HepG2 (cell line): ENCODE data around the gene NXN. TPM values are rescaled to one million over a fixed set of nuclear protein-coding genes. Genes with fewer than 3 reads are reported as not detected.

ENCODE experiments used
- ATAC-seq: fragments of 200-7000 bp; cut with Tn5 transposase; 3 replicates; pipeline ENCODE4 v1.9.1; 2020; ENCODE audit warnings: mild to moderate bottlenecking, moderate library complexity
- BruUV-seq: library from RNA; stranded (reverse); fragments of 400-500 nt; replicated peaks from 2 replicates; lab custom pipeline; 2021; lab: Mats Ljungman, UMichigan
- CTCF ChIA-PET: fragments of 300-600 bp; formaldehyde crosslinking; extraction: SDS; loops from one replicate; lab custom pipeline; 2021; ENCODE audit warnings: low total read pairs, inconsistent platforms, low intra/inter-chr PET ratio; lab: Yijun Ruan, JAX
- POLR2A ChIA-PET: fragments of 350-600 bp; sonication (Branson Sonifier 250); formaldehyde crosslinking; loops from one replicate; lab custom pipeline; 2020; ENCODE audit warnings: antibody characterized with exemption, inconsistent platforms; lab: Yijun Ruan, JAX
- DNase-seq: peaks from one replicate; pipeline ENCODE4 v3.0.0-alpha.2; 2015; ENCODE audit warnings: low spot score
- FAIRE-seq: peaks from 3 replicates; lab custom pipeline; 2011; peaks lifted over from hg19 to GRCh38; lab: Jason Lieb, UNC
- H2AFZ ChIP-seq: one replicate; pipeline ENCODE4 v1.6.1; 2011; ENCODE audit warnings: low read length, inconsistent platforms
- H3K27ac ChIP-seq: fragments of 300-600 bp; 3 replicates; pipeline ENCODE4 v1.8.0; 2011; ENCODE audit warnings: mixed run types, mild to moderate bottlenecking, mixed read lengths, low read length, inconsistent platforms; ENCODE audit not compliant: insufficient read depth; ENCODE audit errors: extremely low read length
- H3K27me3 ChIP-seq, 2 experiments: fragments of 200-600 bp in 1 of 2; 2 replicates in 1 of 2; 3 replicates in 1 of 2; pipeline versions ENCODE4 v1.6.0 to v1.8.0; 2011; ENCODE audit warnings: low read length in 2 of 2, mild to moderate bottlenecking in 2 of 2, moderate library complexity in 2 of 2, inconsistent platforms in 1 of 2; ENCODE audit not compliant: insufficient read depth in 2 of 2, control insufficient read depth in 1 of 2
- H3K36me3 ChIP-seq, 2 experiments: fragments of 200-600 bp in 1 of 2; replicated peaks in 1 of 2; 2 replicates in 1 of 2; 3 replicates in 1 of 2; pipeline versions ENCODE4 v1.5.1 to v1.8.0; 2011; ENCODE audit warnings: low read length in 2 of 2, inconsistent platforms in 1 of 2; ENCODE audit not compliant: insufficient read depth in 2 of 2, control insufficient read depth in 1 of 2
- H3K4me1 ChIP-seq: 2 replicates; pipeline ENCODE4 v1.5.1; 2012; ENCODE audit warnings: low read length, inconsistent platforms; ENCODE audit not compliant: insufficient read depth
- H3K4me2 ChIP-seq: 2 replicates; pipeline ENCODE4 v1.6.0; 2011; ENCODE audit warnings: low read depth, low read length, inconsistent platforms
- H3K4me3 ChIP-seq, 3 experiments: fragments of 200-600 bp in 1 of 3; sonication (generic), shearing (Covaris generic) in 1 of 3; replicated peaks in 1 of 3; 2 replicates each; pipeline ENCODE4 v1.5.1; 2011 to 2016; ENCODE audit warnings: low read length in 3 of 3, inconsistent platforms in 2 of 3, low read depth in 2 of 3, mild to moderate bottlenecking in 2 of 3, control low read depth in 1 of 3, mixed read lengths in 1 of 3; ENCODE audit not compliant: insufficient read depth in 1 of 3
- H3K79me2 ChIP-seq: one replicate; pipeline ENCODE4 v1.6.1; 2011; ENCODE audit warnings: low read length, inconsistent platforms; ENCODE audit not compliant: insufficient read depth
- H3K9ac ChIP-seq: 2 replicates; pipeline ENCODE4 v1.6.0; 2011; ENCODE audit warnings: mild to moderate bottlenecking, low read depth, low read length, inconsistent platforms; ENCODE audit not compliant: insufficient read depth
- H3K9me3 ChIP-seq: 2 replicates; pipeline ENCODE4 v1.5.1; 2012; ENCODE audit warnings: mild to moderate bottlenecking, low read length
- H4K20me1 ChIP-seq: 2 replicates; pipeline ENCODE4 v1.6.0; 2011; ENCODE audit warnings: inconsistent platforms, mild to moderate bottlenecking, low read length, moderate library complexity; ENCODE audit not compliant: insufficient read depth
- ATF7-NPFF ChIP-seq: sonication (generic); formaldehyde crosslinking; IDR thresholded peaks from 2 replicates; pipeline ENCODE4 v1.8.1; 2023; ENCODE audit warnings: mild to moderate bottlenecking, low read depth, missing genetic modification reagents, moderate library complexity
- IKZF1 ChIP-seq: fragments of 450-650 bp; IDR thresholded peaks from 2 replicates; pipeline ENCODE4 v1.7.1; 2016
- IRF2 ChIP-seq: IDR thresholded peaks from 2 replicates; pipeline ENCODE4 v1.6.1; 2018; ENCODE audit warnings: missing genetic modification reagents, missing compliant biosample characterization
- SMARCC2 ChIP-seq: fragments of 450-650 bp; IDR thresholded peaks from 2 replicates; pipeline ENCODE4 v1.6.1; 2017; ENCODE audit warnings: antibody characterized with exemption, mild to moderate bottlenecking
- ZNF234 ChIP-seq: sonication (generic); formaldehyde crosslinking; conservative IDR thresholded peaks from 2 replicates; pipeline ENCODE4 v1.5.1; 2020; ENCODE audit warnings: mild to moderate bottlenecking, missing genetic modification reagents
- ZNF670 ChIP-seq: sonication (generic); formaldehyde crosslinking; IDR thresholded peaks from 2 replicates; pipeline ENCODE4 v1.8.0; 2022; ENCODE audit warnings: mild to moderate bottlenecking, missing genetic modification reagents, borderline replicate concordance
- ZNF782 ChIP-seq: sonication (generic); formaldehyde crosslinking; IDR thresholded peaks from 2 replicates; pipeline ENCODE4 v1.4.0; 2020; ENCODE audit warnings: missing genetic modification reagents, mild to moderate bottlenecking, borderline replicate concordance
- WGBS: methylation state at CpG from one replicate; pipeline ENCODE4 v1.1.6; 2017; ENCODE audit warnings: low lambda C conversion rate; 5-methylcytosine and 5-hydroxymethylcytosine counted together
- in situ Hi-C: cut with HindIII; loops from 2 replicates; pipeline ENCODE4 v1.10.0; 2017; ENCODE audit warnings: low pct_unique_long_range_greater_than_20kb; ENCODE audit not compliant: extremely low pct_ligation_motif_present
- intact Hi-C: fragments of 100-400 bp; cut with micrococcal nuclease; formaldehyde crosslinking; loops from one replicate; pipeline ENCODE4 v1.10.0; 2022; ENCODE audit not compliant: unreplicated experiment
- polyA plus RNA-seq, 8 experiments: library from polyadenylated mRNA; depleted of rRNA in 3 of 8; stranded (reverse) in 7 of 8; unstranded in 1 of 8; fragments of >200 nt; fragmentation: Illumina TruSeq in 4 of 8; extraction: Trizol in 4 of 8; gene quantifications; 2 replicates each; pipeline versions ENCODE4 v1.2.1 to v1.2.3, GENCODE V29; 2011 to 2016; ENCODE audit warnings: low read depth in 4 of 8, missing spikeins in 1 of 8, mixed read lengths in 1 of 8; ENCODE audit not compliant: insufficient read depth in 1 of 8
- total RNA-seq, 5 experiments: library from RNA; depleted of rRNA; stranded (reverse); fragments of >200 nt; fragmentation: Illumina TruSeq; extraction: Trizol; gene quantifications; 2 replicates each; pipeline ENCODE4 v1.2.3, GENCODE V29; 2016; ENCODE audit warnings: low read depth in 1 of 5
- TF ChIP-seq, protein P1 (sequence below): sonication (generic); formaldehyde crosslinking; IDR thresholded peaks from 2 replicates; pipeline ENCODE4 v1.8.1; 2023; ENCODE audit warnings: missing genetic modification reagents, inconsistent platforms, borderline replicate concordance
- TF ChIP-seq, protein P2 (sequence below): sonication (generic); formaldehyde crosslinking; IDR thresholded peaks from 2 replicates; pipeline ENCODE4 v1.4.0; 2020; ENCODE audit warnings: missing genetic modification reagents
- TF ChIP-seq, protein P3 (sequence below), 2 experiments: sonication (generic) in 1 of 2; formaldehyde crosslinking in 1 of 2; IDR thresholded peaks; 2 replicates each; pipeline versions ENCODE4 v1.4.0 to v1.6.1; 2018 to 2020; ENCODE audit warnings: missing genetic modification reagents in 2 of 2, borderline replicate concordance in 1 of 2, low read depth in 1 of 2, mild to moderate bottlenecking in 1 of 2, missing biosample characterization in 1 of 2
- TF ChIP-seq, protein P4 (sequence below): conservative IDR thresholded peaks from 2 replicates; pipeline ENCODE4 v1.6.1; 2018; ENCODE audit warnings: missing genetic modification reagents
- TF ChIP-seq, protein P5 (sequence below): sonication (generic); formaldehyde crosslinking; IDR thresholded peaks from 2 replicates; pipeline ENCODE4 v1.8.0; 2022; ENCODE audit warnings: mild to moderate bottlenecking, missing genetic modification reagents, moderate library complexity
- TF ChIP-seq, protein P6 (sequence below): IDR thresholded peaks from 2 replicates; pipeline ENCODE4 v1.6.1; 2016; ENCODE audit warnings: missing biosample characterization, missing genetic modification reagents, low read depth

Gene NXN
- total and polyA plus RNA-seq, 2 of the 13 experiments (the other 11 are each of a cell fraction or from before 2014, with no cell fraction given) = 22.2 to 24.3 TPM

DNA sequence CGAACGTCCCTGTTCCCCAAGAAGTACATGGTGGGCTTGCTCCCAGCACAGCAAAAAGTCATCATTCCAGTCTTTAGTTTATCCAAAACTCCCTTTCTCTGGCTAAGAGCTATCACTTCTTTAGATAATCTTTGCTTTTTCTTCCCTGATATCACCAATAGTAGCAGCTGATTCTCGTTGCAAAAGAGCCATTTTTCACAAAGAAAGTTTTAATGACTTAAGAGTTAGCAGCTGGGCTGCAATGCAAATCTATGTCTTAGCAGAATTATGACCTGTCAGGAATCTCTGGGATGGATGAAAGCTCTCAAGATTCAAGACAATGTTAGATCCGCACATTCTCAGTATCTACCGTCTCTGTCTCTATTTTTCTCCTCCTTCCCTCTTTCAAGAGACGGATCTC is 53.8 kb downstream of the NXN start:
- H3K79me2 ChIP-seq = peaks cover 14% of the 10 kb centered on the region
- in situ Hi-C loops = no loop called here

More for the DNA sequence above, 53.8 kb downstream of the NXN start:
- Histone ChIP-seq H3K4me3 (no peak overlapping the region), H3K27me3 (no peaks in the 10 kb centered on the region), H3K4me2 (no peak overlapping the region), H3K9me3 (no peaks in the 10 kb centered on the region), H3K27ac (no peak overlapping the region), H4K20me1 (no peaks in the 10 kb centered on the region), H3K36me3 (no peaks in the 10 kb centered on the region; a peak in 1 of 5 replicates), H2AFZ (no peak overlapping the region), H3K9ac (no peak overlapping the region), H3K4me1 (peaks cover 45% of the 10 kb centered on the region)
- no TSS peak for BruUV-seq
- CTCF ChIA-PET = no interaction called here
- TF ChIP-seq, protein P1, sequence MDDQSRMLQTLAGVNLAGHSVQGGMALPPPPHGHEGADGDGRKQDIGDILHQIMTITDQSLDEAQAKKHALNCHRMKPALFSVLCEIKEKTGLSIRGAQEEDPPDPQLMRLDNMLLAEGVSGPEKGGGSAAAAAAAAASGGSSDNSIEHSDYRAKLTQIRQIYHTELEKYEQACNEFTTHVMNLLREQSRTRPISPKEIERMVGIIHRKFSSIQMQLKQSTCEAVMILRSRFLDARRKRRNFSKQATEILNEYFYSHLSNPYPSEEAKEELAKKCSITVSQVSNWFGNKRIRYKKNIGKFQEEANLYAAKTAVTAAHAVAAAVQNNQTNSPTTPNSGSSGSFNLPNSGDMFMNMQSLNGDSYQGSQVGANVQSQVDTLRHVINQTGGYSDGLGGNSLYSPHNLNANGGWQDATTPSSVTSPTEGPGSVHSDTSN (CRISPR knock-in tag) = no peak
- no peak for TF ChIP-seq ATF7-NPFF (CRISPR knock-in tag)
- TF ChIP-seq, protein P2, sequence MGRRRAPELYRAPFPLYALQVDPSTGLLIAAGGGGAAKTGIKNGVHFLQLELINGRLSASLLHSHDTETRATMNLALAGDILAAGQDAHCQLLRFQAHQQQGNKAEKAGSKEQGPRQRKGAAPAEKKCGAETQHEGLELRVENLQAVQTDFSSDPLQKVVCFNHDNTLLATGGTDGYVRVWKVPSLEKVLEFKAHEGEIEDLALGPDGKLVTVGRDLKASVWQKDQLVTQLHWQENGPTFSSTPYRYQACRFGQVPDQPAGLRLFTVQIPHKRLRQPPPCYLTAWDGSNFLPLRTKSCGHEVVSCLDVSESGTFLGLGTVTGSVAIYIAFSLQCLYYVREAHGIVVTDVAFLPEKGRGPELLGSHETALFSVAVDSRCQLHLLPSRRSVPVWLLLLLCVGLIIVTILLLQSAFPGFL (CRISPR knock-in tag) = no peak
- TF ChIP-seq, protein P3, sequence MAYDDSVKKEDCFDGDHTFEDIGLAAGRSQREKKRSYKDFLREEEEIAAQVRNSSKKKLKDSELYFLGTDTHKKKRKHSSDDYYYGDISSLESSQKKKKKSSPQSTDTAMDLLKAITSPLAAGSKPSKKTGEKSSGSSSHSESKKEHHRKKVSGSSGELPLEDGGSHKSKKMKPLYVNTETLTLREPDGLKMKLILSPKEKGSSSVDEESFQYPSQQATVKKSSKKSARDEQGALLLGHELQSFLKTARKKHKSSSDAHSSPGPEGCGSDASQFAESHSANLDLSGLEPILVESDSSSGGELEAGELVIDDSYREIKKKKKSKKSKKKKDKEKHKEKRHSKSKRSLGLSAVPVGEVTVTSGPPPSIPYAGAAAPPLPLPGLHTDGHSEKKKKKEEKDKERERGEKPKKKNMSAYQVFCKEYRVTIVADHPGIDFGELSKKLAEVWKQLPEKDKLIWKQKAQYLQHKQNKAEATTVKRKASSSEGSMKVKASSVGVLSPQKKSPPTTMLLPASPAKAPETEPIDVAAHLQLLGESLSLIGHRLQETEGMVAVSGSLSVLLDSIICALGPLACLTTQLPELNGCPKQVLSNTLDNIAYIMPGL (CRISPR knock-in tag; IDR thresholded peaks at IDR 0.05; ENCODE audit: borderline replicate concordance in 1 of 2, low read depth in 1 of 2) = no peak
- no peak for TF ChIP-seq SMARCC2
- TF ChIP-seq, protein P4, sequence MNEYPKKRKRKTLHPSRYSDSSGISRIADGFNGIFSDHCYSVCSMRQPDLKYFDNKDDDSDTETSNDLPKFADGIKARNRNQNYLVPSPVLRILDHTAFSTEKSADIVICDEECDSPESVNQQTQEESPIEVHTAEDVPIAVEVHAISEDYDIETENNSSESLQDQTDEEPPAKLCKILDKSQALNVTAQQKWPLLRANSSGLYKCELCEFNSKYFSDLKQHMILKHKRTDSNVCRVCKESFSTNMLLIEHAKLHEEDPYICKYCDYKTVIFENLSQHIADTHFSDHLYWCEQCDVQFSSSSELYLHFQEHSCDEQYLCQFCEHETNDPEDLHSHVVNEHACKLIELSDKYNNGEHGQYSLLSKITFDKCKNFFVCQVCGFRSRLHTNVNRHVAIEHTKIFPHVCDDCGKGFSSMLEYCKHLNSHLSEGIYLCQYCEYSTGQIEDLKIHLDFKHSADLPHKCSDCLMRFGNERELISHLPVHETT (CRISPR knock-in tag) = no peak
- no peak for TF ChIP-seq ZNF782 (CRISPR knock-in tag)
- TF ChIP-seq ZNF234 = no peak
- no peak for TF ChIP-seq IRF2 (CRISPR knock-in tag)
- TF ChIP-seq IKZF1 = no peak
- TF ChIP-seq, protein P5, sequence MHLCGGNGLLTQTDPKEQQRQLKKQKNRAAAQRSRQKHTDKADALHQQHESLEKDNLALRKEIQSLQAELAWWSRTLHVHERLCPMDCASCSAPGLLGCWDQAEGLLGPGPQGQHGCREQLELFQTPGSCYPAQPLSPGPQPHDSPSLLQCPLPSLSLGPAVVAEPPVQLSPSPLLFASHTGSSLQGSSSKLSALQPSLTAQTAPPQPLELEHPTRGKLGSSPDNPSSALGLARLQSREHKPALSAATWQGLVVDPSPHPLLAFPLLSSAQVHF = no peak
- TF ChIP-seq, protein P6, sequence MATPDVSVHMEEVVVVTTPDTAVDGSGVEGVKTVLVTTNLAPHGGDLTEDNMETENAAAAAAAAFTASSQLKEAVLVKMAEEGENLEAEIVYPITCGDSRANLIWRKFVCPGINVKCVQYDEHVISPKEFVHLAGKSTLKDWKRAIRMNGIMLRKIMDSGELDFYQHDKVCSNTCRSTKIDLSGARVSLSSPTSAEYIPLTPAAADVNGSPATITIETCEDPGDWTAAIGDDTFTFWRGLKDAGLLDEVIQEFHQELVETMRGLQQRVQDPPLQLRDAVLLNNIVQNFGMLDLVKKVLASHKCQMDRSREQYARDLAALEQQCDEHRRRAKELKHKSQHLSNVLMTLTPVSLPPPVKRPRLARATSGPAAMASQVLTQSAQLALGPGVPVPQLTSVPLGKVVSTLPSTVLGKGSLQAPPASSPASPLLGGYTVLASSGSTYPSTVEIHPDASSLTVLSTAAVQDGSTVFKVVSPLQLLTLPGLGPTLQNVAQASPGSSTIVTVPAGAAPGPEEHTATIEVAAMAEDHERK (CRISPR knock-in tag) = no peak
- no peak for TF ChIP-seq ZNF670 (CRISPR knock-in tag)
- no peak for ATAC-seq
- no peak for FAIRE-seq
- intact Hi-C loops = loop anchor here (2.0 kb wide), 1 partner anchor 63 kb away; no protein-coding TSS in a partner anchor
- POLR2A ChIA-PET = no interaction called here
- DNase-seq = no peak
- WGBS = 89% methylated on average over 6 of the region's 6 CpGs
